Measurements from ENCODE around the gene PCDH8. TPM values are rescaled to one million over a fixed set of nuclear protein-coding genes. Genes with fewer than 3 reads are reported as not detected.

PCDH8 gene
- total RNA-seq, 2 donors from 2014 or later = not detected

Small RNA genes lying within 50 kb of the gene (microRNA-seq; reads per million reads assigned to microRNA genes)
- 0 reads per million in 2 donors for gene MIR759

Other genes with a start within 250 kb of the PCDH8 start
- 1 to 10 TPM; 3.6 to 4.3 TPM for gene HNRNPA1L2, start 206.2 kb downstream of the PCDH8 start, total RNA-seq
- 10 to 100 TPM; 48.7 to 56.2 TPM for gene SUGT1, start 195.8 kb downstream of the PCDH8 start, total RNA-seq
- gene CNMD, start 108.8 kb downstream of the PCDH8 start, total RNA-seq = not detected
- gene OLFM4, start 180.2 kb upstream of the PCDH8 start, total RNA-seq = under 1 TPM in 1 of 2 donors, not detected in 1; 0.21 TPM

Measured in left cardiac atrium (tissue), 2 donors.